AG04450 (cell line): ENCODE data around the gene NSMF. TPM values are rescaled to one million over a fixed set of nuclear protein-coding genes. Genes with fewer than 3 reads are reported as not detected.

Experiments used
- CTCF ChIA-PET: fragments of 300-600, 350-600 bp; formaldehyde crosslinking; extraction: SDS; loops from one replicate; lab custom pipeline; 2022; ENCODE audit warnings: antibody characterized with exemption, inconsistent platforms; lab: Charles Lee
- POLR2A ChIA-PET: fragments of 350-600 bp; formaldehyde crosslinking; extraction: SDS; loops from one replicate; lab custom pipeline; 2021; ENCODE audit warnings: antibody characterized with exemption, inconsistent platforms; lab: Yijun Ruan, JAX
- DNase-seq: peaks from one replicate; pipeline ENCODE4 v3.0.0-alpha.2; 2011; ENCODE audit warnings: low read depth, low spot score
- H3K27ac ChIP-seq: one replicate; pipeline ENCODE4 v1.5.1; 2012; ENCODE audit warnings: low read depth, low read length, control low read depth
- H3K27me3 ChIP-seq: one replicate; pipeline ENCODE4 v1.6.0; 2012; ENCODE audit warnings: low read length; ENCODE audit not compliant: control insufficient read depth, insufficient read depth
- H3K4me3 ChIP-seq: 2 replicates; pipeline ENCODE4 v1.5.1; 2011; ENCODE audit warnings: mild to moderate bottlenecking, low read depth, low read length, control low read depth
- H3K9me3 ChIP-seq: 2 replicates; pipeline ENCODE4 v1.5.1; 2012; ENCODE audit warnings: low read length; ENCODE audit not compliant: control insufficient read depth, insufficient read depth
- polyA plus RNA-seq: library from polyadenylated mRNA; depleted of rRNA; stranded (reverse); fragments of >200 nt; gene quantifications from 2 replicates; pipeline ENCODE4 v1.2.3, GENCODE V29; 2011
- TF ChIP-seq, protein P1 (sequence below): IDR thresholded peaks from 2 replicates; pipeline ENCODE4 v1.5.1; 2011; ENCODE audit warnings: low read depth, low read length, control low read depth, inconsistent platforms

NSMF gene
- polyA plus RNA-seq, 1 experiment: 20.7 TPM

DNA sequence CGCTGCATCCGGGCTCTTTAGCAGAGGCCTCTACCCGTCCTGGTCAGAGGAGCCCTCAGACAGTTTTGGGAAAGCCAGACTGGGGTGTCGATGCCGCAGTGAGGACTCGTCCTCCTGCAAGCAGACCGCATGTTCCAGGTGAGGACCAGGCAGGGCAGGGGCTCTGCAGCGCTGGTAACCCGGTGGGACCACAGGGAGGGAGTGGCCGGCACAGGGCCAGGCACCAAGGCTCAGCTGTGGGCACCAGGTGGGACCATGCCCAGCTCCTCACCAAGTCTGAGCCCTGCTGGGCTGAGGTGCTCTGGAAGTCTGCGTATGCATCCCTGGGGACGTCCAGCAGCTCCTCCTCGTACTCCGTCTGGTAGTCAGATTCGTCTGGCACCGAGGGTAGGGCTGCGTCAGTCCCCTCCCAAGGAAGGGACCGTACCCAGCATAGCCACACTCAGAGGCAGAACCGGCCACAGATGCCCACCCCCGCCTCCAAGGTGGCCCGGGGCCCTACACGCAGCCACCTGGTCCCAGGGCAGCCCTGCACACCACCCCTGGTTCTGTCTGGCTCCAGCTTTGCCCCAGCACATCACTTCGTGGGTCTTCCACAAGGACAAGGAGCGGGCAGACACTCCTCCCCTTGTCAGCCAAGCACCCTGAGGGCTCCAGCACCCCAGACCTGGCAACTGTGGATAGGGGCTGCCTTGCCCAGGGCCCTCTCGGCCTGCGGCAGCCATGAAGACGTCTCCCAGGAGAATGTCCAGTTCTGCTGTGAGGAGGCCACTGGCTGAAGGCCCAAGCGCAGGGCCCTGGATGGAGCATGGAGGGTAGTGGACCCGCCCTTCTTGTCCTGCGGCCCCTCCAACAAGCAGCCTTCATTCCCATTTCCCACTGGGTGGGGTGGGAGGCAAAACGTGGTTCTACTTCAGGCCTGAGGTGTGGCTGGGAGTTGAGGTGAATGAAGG lies 1.5 kb upstream of the NSMF start:
- DNase-seq: no peak
- Histone ChIP-seq H3K27me3 (peaks cover 13% of the 10 kb centered on the region), H3K9me3 (peaks cover 7% of the 10 kb centered on the region; the same call in 1 of the 2 replicates), H3K4me3 (no peak overlapping the region), H3K27ac (no peak overlapping the region)
- TF ChIP-seq, protein P1, sequence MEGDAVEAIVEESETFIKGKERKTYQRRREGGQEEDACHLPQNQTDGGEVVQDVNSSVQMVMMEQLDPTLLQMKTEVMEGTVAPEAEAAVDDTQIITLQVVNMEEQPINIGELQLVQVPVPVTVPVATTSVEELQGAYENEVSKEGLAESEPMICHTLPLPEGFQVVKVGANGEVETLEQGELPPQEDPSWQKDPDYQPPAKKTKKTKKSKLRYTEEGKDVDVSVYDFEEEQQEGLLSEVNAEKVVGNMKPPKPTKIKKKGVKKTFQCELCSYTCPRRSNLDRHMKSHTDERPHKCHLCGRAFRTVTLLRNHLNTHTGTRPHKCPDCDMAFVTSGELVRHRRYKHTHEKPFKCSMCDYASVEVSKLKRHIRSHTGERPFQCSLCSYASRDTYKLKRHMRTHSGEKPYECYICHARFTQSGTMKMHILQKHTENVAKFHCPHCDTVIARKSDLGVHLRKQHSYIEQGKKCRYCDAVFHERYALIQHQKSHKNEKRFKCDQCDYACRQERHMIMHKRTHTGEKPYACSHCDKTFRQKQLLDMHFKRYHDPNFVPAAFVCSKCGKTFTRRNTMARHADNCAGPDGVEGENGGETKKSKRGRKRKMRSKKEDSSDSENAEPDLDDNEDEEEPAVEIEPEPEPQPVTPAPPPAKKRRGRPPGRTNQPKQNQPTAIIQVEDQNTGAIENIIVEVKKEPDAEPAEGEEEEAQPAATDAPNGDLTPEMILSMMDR: no peak
- CTCF ChIA-PET: no interaction called here
- POLR2A ChIA-PET: no interaction called here

DNA sequence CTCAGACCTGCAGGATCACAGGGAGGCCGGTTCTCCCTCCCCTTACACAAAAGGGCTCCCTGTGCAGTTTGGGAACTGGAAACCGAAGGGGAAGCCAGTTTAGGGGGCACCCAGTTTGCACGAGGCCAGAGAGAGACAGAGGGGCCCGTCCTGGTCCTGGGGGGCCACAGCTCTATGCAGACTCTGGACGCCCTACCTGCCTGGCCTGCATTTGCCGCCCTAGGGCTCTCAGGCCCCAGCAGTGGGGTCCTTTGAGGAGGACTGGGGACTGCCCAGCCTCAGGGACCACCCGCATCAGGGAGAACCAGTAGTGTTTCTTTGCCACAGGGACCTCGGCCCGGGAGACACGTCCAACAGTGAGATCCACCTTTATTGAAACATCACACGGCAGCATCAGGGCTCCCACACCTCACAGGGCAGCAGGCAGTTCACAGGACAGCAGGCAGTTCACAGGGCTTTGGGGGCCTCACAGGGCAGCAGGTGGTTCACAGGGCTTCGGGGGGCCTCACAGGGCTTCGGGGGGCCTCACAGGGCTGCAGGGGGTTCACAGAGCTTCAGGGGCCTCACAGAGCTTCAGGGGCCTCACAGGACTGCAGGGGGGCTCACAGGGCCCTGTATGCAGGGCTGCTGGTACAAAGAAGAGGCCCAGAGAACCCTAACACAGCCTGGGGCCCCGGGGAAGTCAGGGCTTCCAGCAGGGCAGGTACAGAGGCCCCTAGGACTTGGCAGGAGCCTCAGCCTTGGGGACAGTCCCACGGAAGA lies 648 bp upstream of the NSMF start:
- peak overlapping the region; percentile 49 for H3K4me3 ChIP-seq
- ChIA-PET CTCF (interaction anchor here (1.0 kb wide), 1 partner anchor 223 kb away, joined by 3 read pairs; no protein-coding TSS in a partner anchor), POLR2A (interaction anchor here (0.6 kb wide), 1 partner anchor 23 kb away, joined by 5 read pairs; no protein-coding TSS in a partner anchor)
- TF ChIP-seq, protein P1: no peak
- peaks cover 3% of the 10 kb centered on the region; the same call in 1 of the 2 replicates for H3K9me3 ChIP-seq
- H3K27me3 ChIP-seq: peaks cover 6% of the 10 kb centered on the region
- no peak overlapping the region for H3K27ac ChIP-seq
- DNase-seq: no peak

DNA sequence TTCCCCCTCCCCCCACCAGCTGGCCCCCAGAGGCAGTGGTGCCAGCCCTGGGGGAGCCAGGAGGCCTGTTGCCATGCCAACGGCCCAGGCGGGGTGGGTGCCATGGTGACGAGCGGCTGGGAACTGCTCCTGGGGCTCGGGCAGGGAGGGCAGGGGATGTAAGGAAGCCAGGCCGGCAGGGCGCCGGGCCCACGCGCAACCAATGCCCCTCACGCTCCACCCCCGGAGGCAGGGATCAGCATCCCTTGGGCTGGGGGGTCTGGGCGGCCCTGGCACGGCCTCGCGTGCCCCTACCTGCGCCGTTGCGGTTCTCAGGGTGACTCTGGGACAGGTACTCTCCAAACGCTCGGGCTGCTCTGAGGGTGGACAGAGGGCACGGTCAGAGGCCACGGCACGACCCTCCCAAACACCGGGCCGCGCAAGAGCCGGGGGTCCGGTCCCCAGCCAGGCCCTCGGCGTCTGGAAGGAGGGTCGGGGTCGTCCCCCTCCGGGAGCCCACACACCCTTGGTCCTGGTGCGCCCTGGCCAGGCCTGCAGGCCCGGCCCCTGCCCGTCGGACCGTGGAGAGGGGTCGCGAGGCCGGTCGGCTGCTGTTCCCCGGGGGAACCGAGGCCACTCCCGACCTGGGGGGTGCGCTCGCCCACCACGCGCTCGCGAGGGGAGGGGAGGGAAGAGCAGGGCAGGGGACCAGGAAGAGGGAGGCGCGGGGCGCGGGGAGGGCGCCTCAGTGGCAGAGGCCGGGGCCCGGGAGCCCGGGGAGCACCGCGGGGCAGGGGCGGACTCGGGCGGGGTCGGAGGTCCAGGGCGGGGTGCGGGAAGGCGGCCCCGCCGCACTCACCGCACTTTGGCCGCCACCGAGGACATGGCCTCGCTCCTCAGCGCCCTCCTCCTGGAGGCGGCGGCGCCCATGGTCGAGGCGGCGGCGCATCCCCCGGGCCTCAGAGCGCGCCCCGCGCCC lies 661 bp downstream of the NSMF start:
- H3K4me3 ChIP-seq: peak overlapping the region; percentile 69
- CTCF ChIA-PET: interaction anchor here (1.0 kb wide), 1 partner anchor 222 kb away, joined by 3 read pairs; no protein-coding TSS in a partner anchor
- TF ChIP-seq, protein P1: no peak
- H3K27ac ChIP-seq: no peak overlapping the region
- POLR2A ChIA-PET: no interaction called here
- H3K27me3 ChIP-seq: peaks cover 6% of the 10 kb centered on the region
- H3K9me3 ChIP-seq: peaks cover 3% of the 10 kb centered on the region; the same call in 1 of the 2 replicates
- DNase-seq: no peak

DNA sequence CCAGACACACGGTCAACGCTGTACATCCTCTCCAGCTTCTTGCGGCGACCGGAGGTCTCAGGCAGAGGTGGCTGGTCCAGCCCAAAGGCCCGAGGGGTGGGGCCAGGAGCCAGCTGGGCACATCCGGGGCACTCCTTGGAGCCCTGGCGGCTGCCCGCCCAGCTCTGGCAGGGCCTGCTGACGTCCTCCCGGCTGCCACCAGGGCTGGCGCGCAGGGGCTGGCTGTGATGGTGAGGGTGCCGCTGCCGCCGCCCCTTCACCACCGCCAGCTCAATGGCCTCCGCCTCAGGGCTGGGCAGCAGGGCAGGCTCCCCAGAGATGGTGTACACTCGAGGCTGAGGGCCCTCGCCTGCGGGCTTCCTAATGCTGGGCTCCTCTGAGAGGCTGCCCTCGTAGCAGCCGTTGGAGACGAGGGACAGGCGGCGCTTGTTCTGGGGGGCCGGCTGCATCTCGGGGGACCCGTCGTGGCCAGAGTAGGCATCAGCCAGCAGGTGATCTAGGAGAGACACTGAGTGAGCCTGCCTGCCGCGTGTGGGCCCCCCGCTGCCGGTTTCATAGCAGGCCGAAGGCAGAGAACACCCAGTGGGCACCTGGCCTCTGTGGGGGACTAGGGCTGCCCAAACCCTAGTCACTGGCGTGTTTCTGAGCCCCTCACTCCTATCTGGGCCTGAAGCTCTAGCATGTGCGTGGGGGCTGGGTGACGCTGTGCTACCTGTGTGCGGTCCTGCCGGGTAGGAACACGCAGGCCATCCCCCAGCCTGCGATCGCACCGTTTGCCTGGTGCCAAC lies 1.5 kb downstream of the NSMF start:
- no peak for DNase-seq
- Histone ChIP-seq H3K9me3 (peaks cover 3% of the 10 kb centered on the region; the same call in 1 of the 2 replicates), H3K4me3 (peak overlapping the region; percentile 69), H3K27ac (no peak overlapping the region), H3K27me3 (peaks cover 4% of the 10 kb centered on the region)
- ChIA-PET POLR2A (no interaction called here), CTCF (no interaction called here)
- TF ChIP-seq, protein P1: no peak
